Loucy (cell line): Measurements from ENCODE around the gene NDUFB8.
A peak's percentile ranks its signal among the peaks of the same experiment; 100 is the strongest.

Experiments
- H2AFZ ChIP-seq: fragments of 200-600 bp; sonication (generic); 2 replicates; pipeline ENCODE4 v1.6.0; 2016; ENCODE audit warnings: antibody characterized with exemption, mild to moderate bottlenecking, low read length, moderate library complexity
- H3F3A ChIP-seq: fragments of 200-600 bp; 2 replicates; pipeline ENCODE4 v1.6.0; 2016; ENCODE audit warnings: antibody characterized with exemption, low read depth, mild to moderate bottlenecking
- H3K27me3 ChIP-seq: fragments of 200-600 bp; sonication (generic); 2 replicates; pipeline ENCODE4 v1.6.1; 2014; ENCODE audit warnings: low read length, mild to moderate bottlenecking; ENCODE audit not compliant: insufficient read depth, poor library complexity, severe bottlenecking
- H3K36me3 ChIP-seq: fragments of 200-600 bp; sonication (generic); 2 replicates; pipeline ENCODE4 v1.6.1; 2016; ENCODE audit warnings: low read length; ENCODE audit not compliant: insufficient read depth
- H3K4me1 ChIP-seq: fragments of 200-600 bp; sonication (generic); 2 replicates; pipeline ENCODE4 v1.5.1; 2014; ENCODE audit warnings: low read length, mild to moderate bottlenecking; ENCODE audit not compliant: insufficient read depth, poor library complexity, severe bottlenecking
- H3K4me2 ChIP-seq: fragments of 200-600 bp; sonication (generic); 2 replicates; pipeline ENCODE4 v1.6.0; 2014; ENCODE audit warnings: antibody characterized with exemption, low read length, low read depth, mild to moderate bottlenecking; ENCODE audit not compliant: poor library complexity, severe bottlenecking
- H3K4me3 ChIP-seq: fragments of 200-600 bp; sonication (generic); 2 replicates; pipeline ENCODE4 v1.5.1; 2014; ENCODE audit warnings: low read length, mild to moderate bottlenecking, mixed read lengths; ENCODE audit not compliant: poor library complexity, severe bottlenecking
- H3K79me2 ChIP-seq: fragments of 200-600 bp; sonication (generic); 2 replicates; pipeline ENCODE4 v1.6.1; 2014; ENCODE audit warnings: low read length; ENCODE audit not compliant: insufficient read depth
- H3K9ac ChIP-seq: fragments of 200-600 bp; sonication (generic); 2 replicates; pipeline ENCODE4 v1.6.0; 2014; ENCODE audit warnings: mild to moderate bottlenecking, low read depth, low read length, moderate library complexity; ENCODE audit not compliant: poor library complexity, severe bottlenecking
- H3K9me2 ChIP-seq: fragments of 200-600 bp; sonication (generic); replicated peaks from 2 replicates; pipeline ENCODE4 v1.6.1; 2016; ENCODE audit warnings: low read depth, low read length, mixed read lengths
- H3K9me3 ChIP-seq: fragments of 200-600 bp; sonication (generic); 2 replicates; pipeline ENCODE4 v1.6.1; 2014; ENCODE audit warnings: mild to moderate bottlenecking, antibody characterized with exemption, low read length, low read depth; ENCODE audit not compliant: insufficient read depth
- H4K20me1 ChIP-seq: fragments of 200-600 bp; sonication (generic); 2 replicates; pipeline ENCODE4 v1.6.0; 2014; ENCODE audit warnings: antibody characterized with exemption, low read length, mild to moderate bottlenecking; ENCODE audit not compliant: insufficient read depth, poor library complexity, severe bottlenecking
- CTCF ChIP-seq: fragments of 200-600 bp; sonication (generic); conservative IDR thresholded peaks from 2 replicates; pipeline ENCODE4 v1.5.1; 2014; ENCODE audit warnings: mild to moderate bottlenecking, antibody characterized with exemption, low read length
- EZH2phosphoT487 ChIP-seq: fragments of 200-600 bp; IDR thresholded peaks from 2 replicates; pipeline ENCODE4 v1.6.1; 2018; ENCODE audit warnings: antibody characterized with exemption, mild to moderate bottlenecking, moderate library complexity, borderline replicate concordance

The NDUFB8 gene

GRCh38 chr10:100509241-100509840, 20.3 kb downstream of the NDUFB8 start:
- H3K4me2 ChIP-seq = peak overlapping the region; percentile 78
- peaks cover 36% of the 10 kb centered on the region; the same call in 1 of the 2 replicates for H3K79me2 ChIP-seq
- peaks cover 10% of the 10 kb centered on the region for H3F3A ChIP-seq
- no peaks in the 10 kb centered on the region for H3K9me2 ChIP-seq
- H2AFZ ChIP-seq = no peak overlapping the region
- H3K9ac ChIP-seq = peak overlapping the region; percentile 83
- no peaks in the 10 kb centered on the region for H3K9me3 ChIP-seq
- H3K27me3 ChIP-seq = no peaks in the 10 kb centered on the region
- TF ChIP-seq CTCF (no peak), EZH2phosphoT487 (no peak)
- no peaks in the 10 kb centered on the region for H4K20me1 ChIP-seq
- H3K4me3 ChIP-seq = no peak overlapping the region
- no peaks in the 10 kb centered on the region; the same call in 1 of the 2 replicates for H3K36me3 ChIP-seq
- H3K4me1 ChIP-seq = peaks cover 85% of the 10 kb centered on the region

DNA sequence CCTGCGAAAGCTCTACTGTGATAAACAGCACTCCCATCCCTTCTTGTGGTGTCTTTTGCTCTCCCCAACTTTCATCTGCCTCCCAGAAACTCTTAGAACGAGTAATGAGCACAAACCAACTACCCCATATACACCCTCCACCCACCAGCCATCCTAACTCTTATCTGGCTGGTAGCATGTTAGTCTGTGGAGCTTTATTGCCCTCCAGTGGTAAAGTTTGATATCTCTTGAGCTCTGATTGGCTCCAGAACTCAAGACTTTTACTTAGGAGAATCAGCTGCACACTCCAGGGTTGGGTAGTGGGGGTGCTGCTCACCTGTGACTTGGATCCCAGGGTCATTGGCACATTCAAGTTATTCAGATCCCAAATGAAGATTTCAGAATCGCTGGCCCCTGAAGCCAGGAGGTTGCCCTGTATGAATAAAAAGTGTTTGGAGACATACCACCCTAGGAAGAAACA, 20.9 kb downstream of the NDUFB8 start:
- Histone ChIP-seq H3K4me3 (peak overlapping the region; percentile 67), H3K9me2 (no peaks in the 10 kb centered on the region), H3K79me2 (peaks cover 36% of the 10 kb centered on the region; the same call in 1 of the 2 replicates), H3K36me3 (no peaks in the 10 kb centered on the region; the same call in 1 of the 2 replicates), H3F3A (peaks cover 10% of the 10 kb centered on the region), H3K9ac (peak overlapping the region; percentile 83), H2AFZ (no peak overlapping the region), H4K20me1 (no peaks in the 10 kb centered on the region), H3K4me1 (peaks cover 85% of the 10 kb centered on the region), H3K9me3 (no peaks in the 10 kb centered on the region), H3K27me3 (no peaks in the 10 kb centered on the region), H3K4me2 (peak overlapping the region; percentile 78)
- no peak for TF ChIP-seq EZH2phosphoT487
- peak; percentile 82 for TF ChIP-seq CTCF

DNA sequence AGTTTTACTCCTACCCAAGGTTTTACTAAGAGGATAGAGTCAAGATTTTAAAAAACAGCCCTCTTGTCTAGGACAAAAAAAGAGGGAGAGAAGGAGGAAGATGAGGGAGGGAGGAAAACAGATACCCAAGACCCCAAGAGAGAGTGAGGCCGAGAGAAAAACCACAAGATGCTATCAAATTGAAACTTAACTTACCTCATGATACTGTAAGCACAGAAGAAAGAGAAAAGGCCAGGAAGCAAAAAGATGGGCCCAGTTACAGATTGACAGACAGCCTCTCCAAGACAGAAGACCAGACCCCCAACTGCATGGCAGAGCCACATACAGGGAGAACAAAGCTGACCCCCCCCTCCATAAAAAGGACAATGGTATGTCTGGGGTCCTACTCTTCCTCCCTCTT, 21.4 kb downstream of the NDUFB8 start:
- Histone ChIP-seq H2AFZ (no peak overlapping the region), H3F3A (peaks cover 10% of the 10 kb centered on the region), H3K9me2 (no peaks in the 10 kb centered on the region), H3K4me2 (peak overlapping the region; percentile 78), H4K20me1 (no peaks in the 10 kb centered on the region), H3K4me1 (peaks cover 83% of the 10 kb centered on the region), H3K27me3 (no peaks in the 10 kb centered on the region), H3K9me3 (no peaks in the 10 kb centered on the region), H3K79me2 (peaks cover 36% of the 10 kb centered on the region; the same call in 1 of the 2 replicates), H3K9ac (peak overlapping the region; percentile 83), H3K4me3 (peak overlapping the region; percentile 67), H3K36me3 (no peaks in the 10 kb centered on the region; the same call in 1 of the 2 replicates)
- no peak for TF ChIP-seq CTCF
